IMR-90 (cell line): ENCODE results near the gene OLFM3. TPM values are rescaled to one million over a fixed set of nuclear protein-coding genes. Genes with fewer than 3 reads are reported as not detected.

ENCODE experiments used
- ATAC-seq: fragments of 200-7000 bp; cut with Tn5 transposase; 2 replicates; pipeline ENCODE4 v1.9.1; 2020; ENCODE audit warnings: low read depth, mild to moderate bottlenecking, moderate library complexity
- BruUV-seq: library from RNA; stranded (reverse); fragments of 400-500 nt; replicated peaks from 2 replicates; lab custom pipeline; 2021; lab: Mats Ljungman, UMichigan
- CTCF ChIA-PET: fragments of 300-600 bp; formaldehyde crosslinking; extraction: SDS; loops from one replicate; lab custom pipeline; 2021; ENCODE audit warnings: antibody characterized with exemption; lab: Yijun Ruan, JAX
- POLR2A ChIA-PET: fragments of 300-600 bp; sonication (Branson Sonifier 250); formaldehyde crosslinking; loops from one replicate; lab custom pipeline; 2022; ENCODE audit warnings: antibody characterized with exemption; ENCODE audit not compliant: unreplicated experiment; lab: Charles Lee
- DNase-seq: peaks from one replicate; pipeline ENCODE4 v3.0.0; 2013
- H2AFZ ChIP-seq: replicated peaks from 2 replicates; pipeline ENCODE3; 2013; ENCODE audit warnings: low read length, mild to moderate bottlenecking; ENCODE audit not compliant: poor library complexity
- H2AK5ac ChIP-seq: 2 replicates; pipeline ENCODE4 v1.6.1; 2013; ENCODE audit warnings: low read depth, low read length, inconsistent platforms
- H2AK9ac ChIP-seq: replicated peaks from 2 replicates; pipeline ENCODE3; 2013; ENCODE audit warnings: mild to moderate bottlenecking, low read depth, low read length, moderate library complexity; ENCODE audit not compliant: poor library complexity
- H2BK120ac ChIP-seq: 2 replicates; pipeline ENCODE4 v1.6.1; 2013; ENCODE audit warnings: low read depth, low read length, inconsistent platforms
- H2BK15ac ChIP-seq: 3 replicates; pipeline ENCODE4 v1.6.1; 2013; ENCODE audit warnings: low read depth, low read length, inconsistent platforms
- H2BK20ac ChIP-seq: 2 replicates; pipeline ENCODE4 v1.6.1; 2013; ENCODE audit warnings: low read depth, mild to moderate bottlenecking, inconsistent platforms, low read length, moderate library complexity
- H2BK5ac ChIP-seq: 2 replicates; pipeline ENCODE4 v1.6.1; 2013; ENCODE audit warnings: mild to moderate bottlenecking, low read depth, low read length, inconsistent platforms; ENCODE audit not compliant: poor library complexity, severe bottlenecking
- H3K14ac ChIP-seq: replicated peaks from 2 replicates; pipeline ENCODE4 v1.6.1; 2013; ENCODE audit warnings: low read depth, low read length, inconsistent platforms
- H3K18ac ChIP-seq: 2 replicates; pipeline ENCODE4 v1.6.1; 2013; ENCODE audit warnings: low read depth, low read length, control low read depth
- H3K23ac ChIP-seq: 2 replicates; pipeline ENCODE4 v1.6.1; 2013; ENCODE audit warnings: low read depth, low read length, inconsistent platforms
- H3K27ac ChIP-seq: 2 replicates; pipeline ENCODE4 v1.5.1; 2013; ENCODE audit warnings: mild to moderate bottlenecking, control low read depth, low read length; ENCODE audit not compliant: insufficient read depth
- H3K27me3 ChIP-seq: 2 replicates; pipeline ENCODE4 v1.6.1; 2013; ENCODE audit warnings: low read length; ENCODE audit not compliant: control insufficient read depth, insufficient read depth
- H3K36me3 ChIP-seq: 2 replicates; pipeline ENCODE4 v1.6.1; 2013; ENCODE audit warnings: low read length, mixed read lengths; ENCODE audit not compliant: control insufficient read depth, insufficient read depth
- H3K4ac ChIP-seq: 2 replicates; pipeline ENCODE4 v1.6.1; 2013; ENCODE audit warnings: low read depth, low read length, inconsistent platforms
- H3K4me1 ChIP-seq: 2 replicates; pipeline ENCODE4 v1.6.1; 2013; ENCODE audit warnings: low read length, mixed read lengths; ENCODE audit not compliant: control insufficient read depth, insufficient read depth
- H3K4me2 ChIP-seq: 2 replicates; pipeline ENCODE4 v1.6.1; 2013; ENCODE audit warnings: low read depth, mild to moderate bottlenecking, control low read depth, low read length, moderate library complexity
- H3K4me3 ChIP-seq: 2 replicates; pipeline ENCODE4 v1.5.1; 2013; ENCODE audit warnings: low read depth, mild to moderate bottlenecking, control low read depth, low read length, moderate library complexity; ENCODE audit not compliant: insufficient read depth
- H3K56ac ChIP-seq: 2 replicates; pipeline ENCODE4 v1.6.1; 2013; ENCODE audit warnings: low read length, inconsistent platforms; ENCODE audit not compliant: insufficient read depth; ENCODE audit errors: extremely low read depth
- H3K79me1 ChIP-seq, 2 experiments: 2 replicates each; pipeline ENCODE4 v1.6.1; 2013; ENCODE audit warnings: low read length in 2 of 2, inconsistent platforms in 1 of 2, low read depth in 1 of 2
- H3K9ac ChIP-seq: 2 replicates; pipeline ENCODE4 v1.6.1; 2013; ENCODE audit warnings: low read depth, low read length, control low read depth
- H3K9me1 ChIP-seq: 2 replicates; pipeline ENCODE4 v1.6.1; 2013; ENCODE audit warnings: low read length, inconsistent platforms; ENCODE audit not compliant: insufficient read depth
- H3K9me3 ChIP-seq: 2 replicates; pipeline ENCODE4 v1.6.1; 2013; ENCODE audit warnings: low read length; ENCODE audit not compliant: control insufficient read depth, insufficient read depth
- H4K20me1 ChIP-seq: 2 replicates; pipeline ENCODE4 v1.6.1; 2013; ENCODE audit warnings: low read length, inconsistent platforms; ENCODE audit not compliant: insufficient read depth
- H4K5ac ChIP-seq: 2 replicates; pipeline ENCODE4 v1.6.1; 2013; ENCODE audit warnings: mild to moderate bottlenecking, low read depth, low read length, control low read depth
- H4K8ac ChIP-seq, 2 experiments: 2 replicates each; pipeline ENCODE4 v1.6.1; 2013; ENCODE audit warnings: low read depth in 2 of 2, low read length in 2 of 2, control low read depth in 1 of 2, inconsistent platforms in 1 of 2
- H4K91ac ChIP-seq: 2 replicates; pipeline ENCODE4 v1.6.1; 2013; ENCODE audit warnings: low read depth, low read length, inconsistent platforms; ENCODE audit not compliant: insufficient read depth
- CHD1 ChIP-seq: IDR thresholded peaks from 2 replicates; pipeline ENCODE4 v1.6.1; 2012; ENCODE audit warnings: low read depth, low read length, improper control_type of control experiment
- FOS ChIP-seq: fragments of 150-350 bp; IDR thresholded peaks from 2 replicates; pipeline ENCODE4 v1.6.1; 2016; ENCODE audit warnings: low read depth, low read length
- MAZ ChIP-seq: IDR thresholded peaks from 2 replicates; pipeline ENCODE4 v1.6.1; 2012; ENCODE audit warnings: low read depth, mild to moderate bottlenecking, low read length, improper control_type of control experiment, moderate library complexity, borderline replicate concordance
- NFE2L2 ChIP-seq: fragments of 150-350 bp; IDR thresholded peaks from 2 replicates; pipeline ENCODE4 v1.6.1; 2016; ENCODE audit warnings: low read depth, mild to moderate bottlenecking, low read length
- SMC3 ChIP-seq: fragments of 150-350 bp; IDR thresholded peaks from 2 replicates; pipeline ENCODE4 v1.6.1; 2016; ENCODE audit warnings: low read depth, mild to moderate bottlenecking, antibody characterized with exemption, low read length, moderate library complexity
- USF2 ChIP-seq: fragments of 150-350 bp; IDR thresholded peaks from 2 replicates; pipeline ENCODE4 v1.6.1; 2017; ENCODE audit warnings: mild to moderate bottlenecking, antibody characterized with exemption, low read length, low read depth
- WGBS, 2 experiments: methylation state at CpG; one replicate each; pipeline versions ENCODE4 v1.1.5 to v1.1.7; 2013; ENCODE audit warnings: missing lambda C conversion rate in 2 of 2; ENCODE audit not compliant: insufficient read length in 1 of 2; ENCODE audit errors: extremely low coverage in 2 of 2; 5-methylcytosine and 5-hydroxymethylcytosine counted together
- dilution Hi-C: fragments of 300-500 bp; cut with HindIII; formaldehyde crosslinking; loops from one replicate; pipeline ENCODE4 v1.14.3; 2018; ENCODE audit warnings: low sequenced_read_pairs; ENCODE audit not compliant: unreplicated experiment
- in situ Hi-C: fragments of 300-500 bp; cut with MboI; formaldehyde crosslinking; loops from 3 replicates; pipeline ENCODE4 v1.14.3; 2019; ENCODE audit warnings: low sequenced_read_pairs, inconsistent platforms, mixed read lengths
- intact Hi-C: fragments of 100-400 bp; cut with micrococcal nuclease; formaldehyde crosslinking; loops from 2 replicates; pipeline ENCODE4 v1.10.0; 2022
- polyA plus RNA-seq, 3 experiments: library from polyadenylated mRNA; depleted of rRNA; stranded (reverse); fragments of >200 nt; gene quantifications; 2 replicates each; pipeline ENCODE4 v1.2.3, GENCODE V29; 2012; ENCODE audit warnings: low replicate concordance in 1 of 3
- total RNA-seq: library from RNA; depleted of rRNA; stranded (reverse); fragments of >200 nt; gene quantifications from 2 replicates; pipeline ENCODE4 v1.2.3, GENCODE V29; 2012

The OLFM3 gene
- total and polyA plus RNA-seq, 2 of the 4 experiments (the other 2 are of a cell fraction): not detected

GRCh38 chr1:101846820-101847219, 149.9 kb downstream of the OLFM3 start:
- no peaks in the 10 kb centered on the region for H3K36me3 ChIP-seq
- DNase-seq (no peak), ATAC-seq (no peak)
- no peak overlapping the region for H4K5ac ChIP-seq
- no peaks in the 10 kb centered on the region for H3K79me1 ChIP-seq
- H2BK120ac ChIP-seq: no peak overlapping the region
- no TSS peak for BruUV-seq
- H3K4me3 ChIP-seq: no peak overlapping the region
- ChIA-PET CTCF (no interaction called here), POLR2A (no interaction called here)
- H3K18ac ChIP-seq: no peak overlapping the region
- WGBS, 2 experiments: no CpG with 5 or more reads among the region's 13 CpGs
- intact Hi-C loops: no loop called here
- H3K9me3 ChIP-seq: no peaks in the 10 kb centered on the region
- no peaks in the 10 kb centered on the region for H3K9me1 ChIP-seq
- no peak overlapping the region for H3K9ac ChIP-seq
- H2BK15ac ChIP-seq: no peak overlapping the region
- H3K4me1 ChIP-seq: no peaks in the 10 kb centered on the region
- H2BK5ac ChIP-seq: no peak overlapping the region
- H4K91ac ChIP-seq: no peak overlapping the region
- no peak overlapping the region for H3K4me2 ChIP-seq
- no peaks in the 10 kb centered on the region for H4K20me1 ChIP-seq
- H4K8ac ChIP-seq: no peak overlapping the region
- H2AFZ ChIP-seq: no peak overlapping the region
- H3K27ac ChIP-seq: no peak overlapping the region
- no peak overlapping the region for H3K23ac ChIP-seq
- no peak overlapping the region for H3K4ac ChIP-seq
- in situ Hi-C loops: no loop called here
- no peak overlapping the region for H2BK20ac ChIP-seq
- no peak for TF ChIP-seq USF2
- TF ChIP-seq SMC3: no peak
- no peak for TF ChIP-seq FOS
- TF ChIP-seq MAZ: no peak
- no peak for TF ChIP-seq CHD1
- TF ChIP-seq NFE2L2: no peak
- H2AK5ac ChIP-seq: no peak overlapping the region
- H2AK9ac ChIP-seq: no peak overlapping the region
- no peak overlapping the region for H3K56ac ChIP-seq
- dilution Hi-C loops: no loop called here
- no peak overlapping the region for H3K14ac ChIP-seq
- H3K27me3 ChIP-seq: no peaks in the 10 kb centered on the region
